ENCODE results near the gene HSPBP1.

The HSPBP1 gene

GRCh38 chr19:55258476-55258827, 21.5 kb downstream of the HSPBP1 start:
- no peak for TF ChIP-seq GATA3 (IDR thresholded peaks at IDR 0.05; ENCODE audit: low read depth, low read length)

- TF ChIP-seq GATA3 (IDR thresholded peaks at IDR 0.05; ENCODE audit: low read depth, low read length) (no peak), GATA2 (IDR thresholded peaks at IDR 0.05; ENCODE audit: low read depth, low read length) (no peak)
Observed at GRCh38 chr19:55257461-55258420, 22.2 kb downstream of the HSPBP1 start.

- TF ChIP-seq GATA2 (IDR thresholded peaks at IDR 0.05; ENCODE audit: low read depth, low read length) = no peak
- no peak for TF ChIP-seq GATA3 (IDR thresholded peaks at IDR 0.05; ENCODE audit: low read depth, low read length)
Observed at GRCh38 chr19:55256562-55257460, 23.1 kb downstream of the HSPBP1 start.

DNA sequence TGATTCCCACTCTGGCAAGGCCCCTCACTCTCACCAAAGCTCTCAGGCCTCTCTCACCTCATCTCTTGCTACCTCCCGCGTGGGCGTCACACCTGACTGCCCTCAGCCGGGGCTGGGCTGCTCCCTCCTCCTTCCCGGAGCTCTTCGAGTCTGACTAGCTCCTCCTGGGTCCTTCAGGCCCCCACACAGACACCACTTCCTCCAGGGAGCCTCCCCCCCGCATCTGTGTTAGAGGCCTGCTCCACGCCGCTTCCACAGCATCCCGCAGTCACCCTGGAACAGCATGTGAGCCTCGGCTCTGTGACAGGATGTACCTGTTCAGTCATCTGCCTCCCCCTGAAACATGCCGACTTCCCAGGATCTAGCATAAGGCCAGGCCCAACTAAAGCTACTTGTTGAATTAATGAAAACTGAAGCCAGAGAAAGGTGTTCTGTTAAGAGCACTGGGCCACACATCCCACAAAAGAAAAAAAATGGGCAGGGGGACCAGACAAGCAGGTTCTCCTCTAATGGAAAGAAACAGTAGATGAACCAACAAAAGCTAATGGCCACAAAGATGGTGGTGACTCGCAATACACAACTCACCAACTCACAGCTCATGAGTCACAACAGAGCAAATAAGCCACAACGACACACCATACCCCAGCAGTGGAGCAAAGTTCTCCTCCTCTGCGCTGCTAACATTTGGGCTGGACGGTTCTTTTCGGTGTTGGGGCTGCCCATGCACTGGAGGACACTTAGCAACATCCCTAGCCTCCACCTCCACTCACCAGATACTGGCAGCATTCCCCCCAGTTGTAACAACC, 24.1 kb downstream of the HSPBP1 start:
- TF ChIP-seq GATA3 (IDR thresholded peaks at IDR 0.05; ENCODE audit: low read depth, low read length) (no peak), GATA2 (IDR thresholded peaks at IDR 0.05; ENCODE audit: low read depth, low read length) (no peak)

DNA sequence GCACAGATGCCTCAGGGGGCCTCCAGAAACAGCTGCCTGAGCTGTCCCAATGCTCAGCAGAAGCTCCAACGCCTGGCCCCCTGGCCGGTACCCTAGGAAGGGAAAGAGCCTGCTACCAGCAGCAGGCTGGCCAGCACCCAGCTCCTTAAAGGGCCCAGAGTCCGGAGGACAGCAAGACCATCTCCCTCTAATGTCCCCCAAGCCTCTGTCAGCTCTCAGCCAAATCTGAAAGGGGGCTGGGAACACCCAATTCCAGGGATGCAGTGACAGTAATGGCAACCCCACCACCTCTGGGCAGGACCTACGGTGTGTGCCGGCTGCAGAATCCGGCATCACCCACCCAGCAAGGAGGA, 25.3 kb downstream of the HSPBP1 start:
- TF ChIP-seq GATA2 (IDR thresholded peaks at IDR 0.05; ENCODE audit: low read depth, low read length) = no peak
- TF ChIP-seq GATA3 (IDR thresholded peaks at IDR 0.05; ENCODE audit: low read depth, low read length) = no peak

DNA sequence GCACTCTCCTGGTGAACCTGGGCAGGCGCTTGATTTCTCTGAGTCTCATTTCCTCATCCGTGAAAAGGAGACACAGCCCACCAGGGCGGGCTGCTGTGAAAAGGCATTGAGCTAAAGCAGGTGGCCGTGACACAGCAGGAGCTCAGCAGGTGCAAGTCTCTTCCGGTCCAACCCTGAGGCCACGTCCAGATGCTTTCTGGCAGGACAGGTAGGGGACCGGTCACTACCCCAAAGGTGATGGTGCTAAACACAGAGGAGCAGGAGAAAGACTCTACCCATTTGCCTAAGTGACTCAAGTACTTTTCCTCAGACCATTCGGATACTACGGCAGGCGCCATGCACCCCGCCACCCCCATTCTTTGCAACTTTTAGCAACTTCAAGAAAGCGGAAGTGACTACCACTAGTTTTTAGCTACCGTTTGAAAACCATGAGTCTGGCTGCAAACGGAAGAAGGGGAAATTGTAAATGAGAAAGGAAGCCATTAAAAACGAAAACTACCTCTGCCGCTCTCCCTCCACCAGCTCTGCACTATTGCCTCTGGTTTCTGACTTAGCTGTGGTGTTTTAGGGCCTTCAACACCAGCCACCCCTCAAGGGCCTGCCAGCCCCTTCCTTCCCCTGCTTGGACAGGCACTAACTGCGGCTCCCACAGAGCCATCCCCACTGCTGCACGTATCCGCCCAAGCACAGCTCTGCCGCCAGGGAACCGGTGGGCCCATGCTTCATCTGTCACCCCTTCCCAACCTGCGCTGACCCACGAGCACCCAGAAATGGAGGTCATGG, 25.9 kb downstream of the HSPBP1 start:
- TF ChIP-seq GATA3 (IDR thresholded peaks at IDR 0.05; ENCODE audit: low read depth, low read length) (no peak), GATA2 (IDR thresholded peaks at IDR 0.05; ENCODE audit: low read depth, low read length) (no peak)

GRCh38 chr19:55252760-55253663, 26.9 kb downstream of the HSPBP1 start:
- no peak for TF ChIP-seq GATA3 (IDR thresholded peaks at IDR 0.05; ENCODE audit: low read depth, low read length)
- no peak for TF ChIP-seq GATA2 (IDR thresholded peaks at IDR 0.05; ENCODE audit: low read depth, low read length)

GRCh38 chr19:55251341-55252081, 28.4 kb downstream of the HSPBP1 start:
- TF ChIP-seq GATA3 (IDR thresholded peaks at IDR 0.05; ENCODE audit: low read depth, low read length) (no peak), GATA2 (IDR thresholded peaks at IDR 0.05; ENCODE audit: low read depth, low read length) (no peak)

- TF ChIP-seq GATA2 (IDR thresholded peaks at IDR 0.05; ENCODE audit: low read depth, low read length) (no peak), GATA3 (IDR thresholded peaks at IDR 0.05; ENCODE audit: low read depth, low read length) (no peak)
Observed at GRCh38 chr19:55250262-55251036, 29.5 kb downstream of the HSPBP1 start.

DNA sequence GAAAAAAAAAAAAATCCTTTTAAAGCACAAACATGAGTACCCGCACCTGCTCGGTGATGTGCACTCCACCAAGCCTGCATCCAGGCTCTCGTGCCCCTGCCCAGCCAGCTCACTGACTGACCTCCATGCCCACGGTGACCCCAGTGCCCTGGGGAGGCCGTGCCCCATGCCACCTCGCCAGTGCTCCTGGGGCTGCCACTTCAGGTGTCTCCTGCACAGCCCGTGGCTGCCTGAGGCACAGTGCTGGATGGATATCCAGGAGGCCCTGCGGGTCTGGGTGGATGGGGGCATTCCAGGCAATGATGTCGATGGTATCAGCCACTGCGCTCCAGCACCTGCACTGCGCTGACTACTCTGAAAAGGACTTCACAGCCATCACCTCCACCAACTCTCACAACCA, 30.1 kb downstream of the HSPBP1 start:
- no peak for TF ChIP-seq GATA3 (IDR thresholded peaks at IDR 0.05; ENCODE audit: low read depth, low read length)
- TF ChIP-seq GATA2 (IDR thresholded peaks at IDR 0.05; ENCODE audit: low read depth, low read length) = no peak

GRCh38 chr19:55248704-55249103, 31.2 kb downstream of the HSPBP1 start:
- TF ChIP-seq GATA3 (IDR thresholded peaks at IDR 0.05; ENCODE audit: low read depth, low read length) = no peak
- no peak for TF ChIP-seq GATA2 (IDR thresholded peaks at IDR 0.05; ENCODE audit: low read depth, low read length)

Data from SH-SY5Y (cell line).